Measurements from ENCODE around the gene DSE. TPM values are rescaled to one million over a fixed set of nuclear protein-coding genes. Genes with fewer than 3 reads are reported as not detected.

Gene DSE
- total RNA-seq, 4 donors from 2014 or later, result 79.5 to 95.5 (median 81.7) TPM

DNA sequence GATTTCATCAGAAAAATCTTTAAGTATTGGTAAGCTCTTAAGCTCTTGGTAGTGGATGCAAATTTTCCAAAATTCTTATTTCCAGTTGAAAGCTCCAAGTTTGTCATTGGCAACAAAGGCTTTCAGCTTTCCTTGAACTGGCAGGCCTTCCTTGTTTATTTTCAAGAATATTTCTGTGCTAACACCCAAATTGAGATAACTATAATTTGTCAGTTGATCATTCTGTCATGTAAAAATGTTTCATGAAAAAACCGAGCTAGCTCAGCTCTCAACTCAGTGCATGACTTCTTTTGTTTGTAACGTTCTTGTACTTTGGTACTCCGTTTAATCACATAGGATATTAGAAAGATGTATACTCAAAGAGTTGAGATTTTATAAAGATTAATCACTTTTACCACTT, 51.5 kb downstream of the DSE start:
- DNase-seq (ENCODE audit: low spot score in 2 of 2), result no peak
- Histone ChIP-seq H3K4me3 (no peak overlapping the region), H3K27me3 (no peaks in the 10 kb centered on the region), H3K4me1 (peaks cover 0 to 22% (median 0%) of the 10 kb centered on the region in 4 donors), H3K27ac (no peak overlapping the region), H3K9me3 (no peaks in the 10 kb centered on the region), H3K36me3 (peaks cover 0 to 10% (median 0%) of the 10 kb centered on the region in 3 donors)
- TF ChIP-seq CTCF (IDR thresholded peaks at IDR 0.05), result no peak
- TF ChIP-seq EP300 (IDR thresholded peaks at IDR 0.05), result no peak
- WGBS, 2 donors, result 47% methylated on average over 3 of the region's 3 CpGs

- Histone ChIP-seq H3K36me3 (peaks cover 0 to 26% (median 0%) of the 10 kb centered on the region in 3 donors), H3K4me3 (no peak overlapping the region), H3K27me3 (no peaks in the 10 kb centered on the region), H3K4me1 (peaks cover 0 to 14% (median 0%) of the 10 kb centered on the region in 4 donors), H3K9me3 (no peaks in the 10 kb centered on the region), H3K27ac (no peak overlapping the region)
- DNase-seq (ENCODE audit: low spot score in 2 of 2), result no peak
- 85 to 89% methylated on average over 1 of the region's 1 CpG for WGBS, 2 donors
- no peak for TF ChIP-seq POLR2A (IDR thresholded peaks at IDR 0.05)
- TF ChIP-seq CTCF (IDR thresholded peaks at IDR 0.05), result no peak
- TF ChIP-seq EP300 (IDR thresholded peaks at IDR 0.05), result no peak
These were observed 53.3 kb downstream of the DSE start for GRCh38 chr6:116424001-116424400.

- no peaks in the 10 kb centered on the region for H3K9me3 ChIP-seq
- H3K36me3 ChIP-seq, result peaks cover 0 to 47% (median 0%) of the 10 kb centered on the region in 3 donors
- no peak overlapping the region for H3K4me3 ChIP-seq
- no peak for TF ChIP-seq CTCF (IDR thresholded peaks at IDR 0.05)
- no peak for TF ChIP-seq EP300 (IDR thresholded peaks at IDR 0.05)
- no peak for TF ChIP-seq POLR2A (IDR thresholded peaks at IDR 0.05)
- no peak overlapping the region for H3K27ac ChIP-seq
- DNase-seq (ENCODE audit: low spot score in 2 of 2), result no peak
- no peaks in the 10 kb centered on the region for H3K27me3 ChIP-seq
- WGBS, 2 donors, result 99% methylated on average over 3 of the region's 3 CpGs
- H3K4me1 ChIP-seq, result peaks cover 0 to 14% (median 0%) of the 10 kb centered on the region in 4 donors
These were observed 55.8 kb downstream of the DSE start for GRCh38 chr6:116426551-116426950.

- no peak overlapping the region for H3K27ac ChIP-seq
- DNase-seq (ENCODE audit: low spot score in 2 of 2), result no peak
- H3K4me3 ChIP-seq, result no peak overlapping the region
- H3K4me1 ChIP-seq, result peaks cover 0 to 3% (median 0%) of the 10 kb centered on the region in 4 donors
- no peaks in the 10 kb centered on the region for H3K9me3 ChIP-seq
- TF ChIP-seq CTCF (IDR thresholded peaks at IDR 0.05) (no peak), EP300 (IDR thresholded peaks at IDR 0.05) (no peak), POLR2A (IDR thresholded peaks at IDR 0.05) (no peak)
- H3K36me3 ChIP-seq, result peaks cover 0 to 69% (median 0%) of the 10 kb centered on the region in 3 donors
- WGBS, 2 donors, result 96 to 100% methylated on average over 2 of the region's 2 CpGs
- H3K27me3 ChIP-seq, result no peaks in the 10 kb centered on the region
These were observed 58.4 kb downstream of the DSE start for GRCh38 chr6:116429111-116429510.

- DNase-seq (ENCODE audit: low spot score in 2 of 2), result no peak
- Histone ChIP-seq H3K4me1 (no peaks in the 10 kb centered on the region), H3K27ac (no peak overlapping the region), H3K36me3 (peaks cover 0 to 85% (median 0%) of the 10 kb centered on the region in 3 donors), H3K27me3 (no peaks in the 10 kb centered on the region), H3K4me3 (no peak overlapping the region), H3K9me3 (no peaks in the 10 kb centered on the region)
- TF ChIP-seq CTCF (IDR thresholded peaks at IDR 0.05) (no peak), EP300 (IDR thresholded peaks at IDR 0.05) (no peak), POLR2A (IDR thresholded peaks at IDR 0.05) (no peak)
- 91 to 93% methylated on average over 4 of the region's 4 CpGs for WGBS, 2 donors
These were observed 60.1 kb downstream of the DSE start for GRCh38 chr6:116430860-116431259.
